Stimulated activated CD8-positive, alpha-beta memory T cell treated with anti-CD3 and anti-CD28 coated beads, Interleukin-7, amount 100 ng/mL, for 1 hour (primary cell): ENCODE measurements around the gene KCNK10.

ENCODE experiments used
- DNase-seq, 2 donors: peaks; one replicate each; pipeline ENCODE4 v3.0.0-alpha.2; 2020; ENCODE audit warnings: low read depth in 2 of 2

The KCNK10 gene

DNA sequence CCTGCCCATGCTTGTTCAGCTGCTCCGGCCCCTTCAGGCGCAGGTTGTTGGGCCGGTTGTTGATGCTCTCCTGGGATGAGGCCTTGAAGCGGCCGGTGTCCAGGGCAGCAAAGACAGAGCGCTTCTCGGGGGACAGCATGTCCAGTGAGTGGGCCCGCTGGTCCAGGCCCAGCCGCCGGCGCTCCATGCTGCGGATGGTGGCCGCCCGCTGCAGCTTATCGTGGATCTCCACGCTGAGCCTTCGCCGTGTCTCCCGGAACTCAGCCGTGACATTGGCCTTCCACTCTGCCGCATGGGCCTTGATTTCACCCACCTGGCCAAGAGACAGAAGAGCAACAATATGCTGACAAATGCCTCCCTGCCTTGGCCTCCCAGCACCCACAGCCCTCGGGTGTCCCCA is 137.2 kb downstream of the KCNK10 start:
- no peak for DNase-seq

DNA sequence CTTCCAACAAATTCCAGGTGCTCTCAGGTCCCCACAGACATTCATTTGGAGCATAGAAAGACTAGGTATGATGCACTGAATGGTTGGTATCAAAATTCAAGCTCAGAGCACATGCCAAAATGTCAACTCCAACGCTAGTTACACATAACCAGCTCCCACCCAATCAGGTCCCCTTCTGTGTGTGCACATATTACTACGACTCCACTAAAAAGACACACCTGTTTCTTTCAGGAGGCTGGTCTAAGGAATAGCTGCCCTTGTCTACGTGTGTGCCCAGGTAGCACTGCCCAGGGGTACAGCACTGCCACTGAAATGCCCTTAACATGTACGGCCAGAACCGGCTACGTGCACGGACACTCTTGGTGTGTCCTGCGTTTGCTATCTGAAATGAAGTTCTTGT is 138.1 kb downstream of the KCNK10 start:
- no peak for DNase-seq

DNA sequence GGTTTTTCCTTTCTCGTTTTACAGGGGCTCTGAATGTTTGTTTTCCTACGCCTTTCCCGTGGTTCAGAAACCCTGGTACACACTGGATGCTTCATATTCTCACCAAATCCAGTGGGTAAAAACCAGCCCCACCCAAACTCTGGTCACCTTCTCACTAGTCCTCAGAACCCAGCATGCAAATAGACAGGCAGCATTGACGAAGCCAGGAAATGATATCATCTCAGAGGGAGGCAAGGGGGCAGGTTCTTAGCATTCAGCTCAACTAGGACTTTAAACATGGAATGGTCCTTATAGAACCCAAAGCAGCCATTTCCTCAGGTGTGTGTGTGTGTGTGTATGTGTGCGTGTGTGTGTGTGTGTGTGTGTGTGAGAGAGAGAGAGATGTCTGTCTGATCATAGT is 142.0 kb downstream of the KCNK10 start:
- DNase-seq = no peak

DNA sequence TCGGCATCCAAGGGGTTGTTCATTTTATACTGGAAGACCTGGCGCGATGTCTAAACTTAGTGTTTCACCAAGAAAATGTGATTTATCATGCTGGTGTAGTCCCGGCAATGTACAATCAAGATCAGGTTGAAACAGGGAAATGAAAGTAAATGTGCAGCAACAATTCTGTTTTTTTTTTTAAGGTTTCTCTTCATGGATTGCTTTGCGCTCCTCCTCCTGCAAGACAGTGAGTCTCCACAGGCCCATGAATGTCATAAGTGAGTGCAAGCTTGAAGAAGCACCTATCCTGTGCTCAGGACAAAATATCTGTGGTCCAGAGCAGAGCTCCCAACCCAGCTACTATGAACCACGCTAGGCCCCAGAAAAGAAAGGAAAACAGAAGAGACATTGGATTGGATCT is 143.4 kb downstream of the KCNK10 start:
- DNase-seq = no peak

DNA sequence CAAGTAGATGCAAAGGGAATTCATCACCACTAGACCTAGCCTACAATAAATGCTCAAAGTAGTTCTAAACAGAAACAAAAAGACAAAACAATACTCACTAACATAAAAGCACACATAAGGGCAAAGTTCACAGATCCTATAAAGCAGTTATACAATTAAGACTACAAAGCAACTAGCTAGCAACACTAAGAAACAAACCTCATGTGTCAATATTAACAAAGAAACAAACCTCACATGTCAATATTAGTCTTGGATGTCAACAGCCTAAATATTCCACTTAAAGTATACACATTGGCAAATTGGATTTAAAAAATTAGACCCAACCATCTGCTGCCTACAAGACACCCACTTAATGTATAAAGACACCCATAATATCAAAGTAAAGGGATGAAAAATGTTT is 152.7 kb downstream of the KCNK10 start:
- no peak for DNase-seq

DNA sequence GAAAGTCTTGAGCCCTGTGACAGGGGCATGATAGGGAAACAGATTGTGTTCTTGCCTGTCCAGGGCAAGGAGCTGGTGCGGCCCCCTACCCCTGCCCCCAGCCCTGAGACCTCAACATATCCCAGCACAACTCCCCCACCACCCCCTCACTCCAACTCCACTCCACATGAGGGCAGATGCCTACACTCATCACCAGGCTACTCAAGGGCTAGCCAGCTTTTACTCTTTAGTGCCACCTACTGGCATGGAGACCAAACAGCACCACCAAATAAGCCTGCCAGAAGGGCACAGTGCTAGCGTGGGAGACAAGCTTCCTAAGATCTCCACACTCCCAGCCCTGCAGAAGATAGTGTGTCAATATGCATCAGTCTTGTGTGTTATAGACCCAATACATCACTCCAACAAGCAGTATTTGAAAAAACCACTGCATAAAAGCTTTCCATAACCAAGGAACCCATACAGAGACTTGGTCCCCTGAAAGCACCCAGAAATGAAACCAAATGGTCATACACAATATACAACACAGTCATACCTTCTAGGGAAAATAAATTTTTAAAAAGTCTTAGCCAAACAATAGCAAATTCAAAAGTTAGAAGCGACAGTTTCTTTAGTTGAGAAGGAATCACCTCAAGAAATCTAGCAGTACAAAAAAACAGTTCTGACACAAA is 154.4 kb downstream of the KCNK10 start:
- peak; percentile 12 to 14 for DNase-seq

DNA sequence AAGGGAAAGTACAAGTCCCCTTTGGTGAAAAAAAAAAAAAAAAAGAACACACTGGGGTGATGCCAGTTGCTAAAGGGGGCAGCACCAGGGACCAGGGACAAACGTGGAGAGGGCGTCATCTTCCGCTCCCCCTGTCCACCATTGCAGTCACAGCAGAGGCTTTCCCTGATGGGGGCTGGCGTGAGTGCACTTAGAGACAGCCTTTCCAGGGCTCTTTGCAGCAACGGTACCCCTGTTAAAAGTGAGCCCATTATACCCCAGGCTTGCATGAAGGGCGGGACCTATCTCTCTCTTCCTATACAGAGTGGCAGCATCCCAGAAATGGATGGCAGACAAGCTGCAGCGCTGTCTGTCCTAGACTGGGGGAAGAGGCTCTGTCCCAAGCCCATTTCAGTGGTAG is 155.0 kb downstream of the KCNK10 start:
- no peak for DNase-seq

DNA sequence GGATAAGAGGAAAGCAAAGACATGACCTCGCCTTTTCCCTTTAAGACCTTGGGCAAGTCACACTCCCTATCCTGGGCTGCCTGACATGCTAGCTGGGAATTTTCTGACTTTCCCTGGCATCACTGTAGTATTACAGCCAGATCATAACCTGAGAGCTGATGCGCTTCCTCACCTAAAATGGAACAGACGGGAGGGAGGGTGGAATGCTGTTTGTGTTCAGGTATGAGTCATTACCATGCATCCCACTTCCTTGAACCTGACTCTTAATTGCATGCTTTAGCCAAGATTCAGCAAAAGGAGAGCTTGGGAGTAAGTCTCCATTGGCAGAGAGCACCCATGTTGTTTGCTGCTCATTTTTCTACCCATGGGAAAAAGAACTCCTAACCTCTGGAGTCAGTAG is 156.5 kb downstream of the KCNK10 start:
- no peak for DNase-seq

DNA sequence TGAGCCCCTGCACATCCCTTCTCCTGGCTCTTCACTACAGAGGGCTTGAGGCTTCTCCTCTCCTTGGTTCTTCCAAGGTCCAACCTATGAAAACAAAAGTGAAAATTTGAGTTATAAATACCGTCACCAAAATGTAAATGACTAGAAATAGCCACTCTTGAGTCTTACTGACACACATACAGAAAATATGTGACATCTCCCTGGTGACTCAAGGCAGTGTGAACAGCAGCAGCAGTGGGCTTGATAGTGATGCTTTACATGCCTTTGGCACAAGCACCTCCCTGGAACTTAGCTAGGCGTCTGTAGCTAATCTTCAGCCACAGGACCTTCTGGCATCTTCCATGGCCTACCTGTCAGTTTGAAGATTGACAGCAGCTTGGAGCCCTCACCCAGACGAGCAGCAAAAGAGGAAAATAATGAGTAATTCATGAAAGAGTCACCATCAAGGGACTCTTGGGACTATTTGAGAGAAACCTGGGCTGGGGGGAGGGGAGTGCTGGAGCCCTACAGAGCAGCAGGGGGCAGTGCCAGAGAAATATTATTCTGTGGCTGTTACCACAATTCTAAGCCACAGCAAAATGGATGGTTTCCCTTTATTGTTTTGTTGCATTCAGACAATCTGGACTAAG is 158.0 kb downstream of the KCNK10 start:
- DNase-seq = no peak

DNA sequence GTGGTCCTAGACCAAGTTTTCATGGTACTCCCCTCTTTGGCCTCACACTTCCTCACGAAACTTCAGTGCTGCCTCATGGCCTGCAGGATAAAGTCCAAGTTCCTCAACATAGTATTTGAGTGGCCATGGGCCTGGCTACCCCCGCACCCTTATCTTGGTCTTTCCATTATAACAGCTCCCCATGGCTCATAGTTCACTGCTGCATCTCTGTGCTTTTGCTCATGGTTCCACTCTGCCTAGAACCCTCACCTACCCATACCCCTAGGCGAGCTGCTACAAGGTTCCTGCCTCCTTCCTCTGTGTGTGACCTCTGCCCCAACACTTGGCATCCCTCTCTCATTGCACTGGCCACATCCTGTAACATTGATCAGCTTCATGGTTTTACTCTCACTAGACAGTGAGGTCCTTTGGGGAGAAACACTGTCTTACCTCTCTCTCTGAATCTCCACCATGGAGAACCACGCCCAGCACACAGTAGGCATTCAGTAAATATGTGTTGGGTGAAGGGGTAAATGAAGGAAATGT is 159.3 kb downstream of the KCNK10 start:
- no peak for DNase-seq

DNA sequence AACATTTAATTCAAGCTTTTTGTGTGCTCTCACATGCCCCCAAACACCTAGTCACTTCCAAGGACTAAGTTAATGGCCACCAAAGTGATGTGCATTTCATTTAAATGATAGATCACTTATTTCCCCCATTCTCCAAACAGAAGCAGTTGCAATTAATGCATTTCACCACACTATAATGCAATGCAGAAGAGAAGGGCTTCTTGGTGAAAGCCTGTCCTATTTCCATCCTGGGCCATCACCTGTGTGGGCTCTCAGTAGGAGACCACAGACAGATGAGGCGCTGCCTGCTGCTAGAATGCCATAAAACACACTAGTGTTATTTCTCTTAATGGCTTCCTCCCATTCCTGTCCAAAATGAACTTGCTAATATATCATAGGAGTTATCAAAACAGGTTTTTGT is 166.9 kb downstream of the KCNK10 start:
- no peak for DNase-seq

DNA sequence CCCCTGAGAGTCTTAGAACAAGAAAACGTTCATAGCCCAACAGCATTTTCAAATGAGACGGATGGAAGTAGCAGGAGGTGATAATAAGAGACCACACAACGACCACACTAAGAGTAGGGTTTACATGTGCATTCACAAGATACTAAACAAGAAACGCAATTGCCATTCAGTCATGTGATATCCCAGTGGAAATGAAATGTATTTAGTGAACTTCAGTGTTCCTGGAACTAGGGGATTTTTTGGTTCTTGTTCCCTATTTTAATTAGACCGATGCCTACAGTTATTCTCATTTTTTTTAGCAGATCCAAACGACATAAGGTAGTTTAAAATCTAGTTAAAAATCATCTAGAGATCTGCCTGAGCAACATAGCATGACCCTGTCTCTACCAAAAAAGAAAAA is 168.1 kb downstream of the KCNK10 start:
- DNase-seq = no peak

DNA sequence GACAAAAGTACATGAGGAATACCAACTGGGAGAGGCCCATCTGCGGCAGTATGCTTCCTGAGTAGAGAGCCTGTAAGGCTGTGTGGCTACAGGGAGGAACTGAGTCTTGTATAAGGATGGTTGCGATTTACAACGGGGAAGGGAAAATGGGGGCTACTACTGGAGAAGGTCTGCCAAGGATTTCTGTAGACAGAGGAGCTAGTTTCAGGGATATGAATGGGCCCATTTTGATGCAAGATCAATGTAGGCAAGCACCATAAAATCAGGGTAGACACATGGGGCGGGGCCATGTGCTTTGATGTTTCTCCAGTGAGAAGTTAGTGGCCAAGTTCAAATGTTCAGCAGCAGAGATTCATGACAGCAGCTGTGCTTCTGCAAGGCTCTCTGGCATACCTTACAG is 168.7 kb downstream of the KCNK10 start:
- no peak for DNase-seq

DNA sequence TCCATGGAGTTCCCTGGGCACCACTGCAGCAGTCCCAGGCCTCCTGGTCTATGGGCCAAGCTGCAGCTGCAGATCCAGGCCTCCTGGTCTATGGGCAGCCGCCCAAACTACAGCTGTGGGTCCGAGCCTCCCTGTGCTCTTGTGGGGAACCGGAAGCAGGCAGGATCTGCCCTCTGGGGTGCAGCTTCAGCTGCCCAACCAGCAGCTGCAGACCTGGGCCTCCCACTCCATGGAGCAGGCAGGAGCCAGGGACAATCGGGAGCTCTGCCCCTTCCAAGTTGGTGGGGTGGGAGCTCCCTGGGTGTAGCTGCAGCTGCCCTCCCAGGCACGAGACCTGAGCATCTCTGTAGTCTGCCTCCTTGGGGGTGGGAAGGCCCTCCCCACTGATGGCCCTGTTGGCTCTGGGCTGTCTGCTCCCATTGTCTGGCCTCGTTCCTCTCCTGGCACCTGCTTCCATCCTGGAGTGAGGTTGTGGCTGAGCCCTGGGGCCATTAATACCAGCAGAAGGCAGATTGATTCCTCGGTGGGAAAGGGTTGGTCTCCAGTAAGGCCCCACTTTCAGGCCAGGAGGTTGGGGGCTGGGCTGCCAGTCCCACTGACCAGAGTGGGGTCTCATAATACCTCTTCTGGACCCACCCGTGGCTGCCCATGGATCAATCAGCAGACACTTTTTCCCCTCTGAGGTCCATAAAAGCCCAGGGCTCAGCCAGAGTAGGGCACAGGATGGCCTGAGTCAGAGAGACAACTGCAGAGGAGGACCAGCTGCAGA is 176.0 kb downstream of the KCNK10 start:
- DNase-seq = no peak

DNA sequence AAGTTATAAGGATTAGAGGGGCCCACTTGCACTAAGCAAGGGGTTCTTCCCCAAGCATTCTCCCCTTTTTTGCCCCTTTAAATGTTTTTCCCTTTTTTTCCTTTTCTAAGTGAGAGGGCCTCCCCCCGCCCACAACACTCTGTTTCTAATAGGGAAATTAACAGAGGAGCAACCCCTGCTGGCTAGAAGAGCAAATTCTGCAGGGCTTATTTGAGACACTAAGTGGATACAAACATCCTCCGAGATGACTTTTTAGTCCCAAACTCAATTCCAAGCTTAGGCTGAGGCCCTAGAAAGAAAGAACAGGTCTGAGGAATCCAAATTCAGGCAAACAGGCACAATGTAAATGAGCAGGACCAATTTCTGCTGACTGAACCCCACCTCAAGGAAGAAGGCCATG is 179.3 kb downstream of the KCNK10 start:
- DNase-seq = no peak

DNA sequence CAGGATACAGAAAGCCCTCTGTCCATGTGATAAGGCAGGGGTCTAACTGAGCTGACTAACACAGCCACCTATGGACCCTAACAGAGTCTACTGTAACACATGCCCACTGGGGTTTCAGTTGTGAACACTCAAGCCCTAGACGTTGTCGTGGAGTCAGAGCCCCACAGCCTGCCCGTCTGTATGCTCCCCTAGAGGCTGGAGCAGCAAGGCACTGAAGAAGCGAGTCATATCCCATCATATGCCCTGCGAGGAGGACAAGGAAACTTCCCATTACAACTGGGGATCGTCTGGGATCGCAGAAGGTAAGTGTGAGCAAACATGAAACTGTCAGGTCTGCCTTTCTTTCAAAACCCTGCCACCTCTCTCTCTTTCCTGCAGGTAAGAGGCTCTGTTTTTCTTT is 180.1 kb downstream of the KCNK10 start:
- DNase-seq = no peak

DNA sequence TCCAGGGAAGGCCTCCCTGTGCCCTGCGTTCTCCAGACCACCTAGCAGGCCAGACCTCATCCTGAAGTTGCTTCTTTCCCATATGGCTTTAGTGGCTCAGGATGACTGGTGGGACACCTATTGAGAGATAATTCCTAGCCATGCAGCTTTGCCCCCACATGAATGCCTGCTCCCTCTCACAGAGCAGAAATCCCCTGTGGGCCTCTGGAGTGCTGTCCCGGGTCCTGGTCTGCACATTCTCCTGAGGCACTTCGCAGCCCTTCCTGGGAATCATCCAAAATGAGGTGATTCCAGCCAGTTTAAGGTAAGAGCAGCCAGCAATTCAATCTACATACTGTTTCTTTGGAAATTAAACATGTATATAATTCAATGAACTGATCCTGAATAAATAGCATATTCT is 182.2 kb downstream of the KCNK10 start:
- no peak for DNase-seq

DNA sequence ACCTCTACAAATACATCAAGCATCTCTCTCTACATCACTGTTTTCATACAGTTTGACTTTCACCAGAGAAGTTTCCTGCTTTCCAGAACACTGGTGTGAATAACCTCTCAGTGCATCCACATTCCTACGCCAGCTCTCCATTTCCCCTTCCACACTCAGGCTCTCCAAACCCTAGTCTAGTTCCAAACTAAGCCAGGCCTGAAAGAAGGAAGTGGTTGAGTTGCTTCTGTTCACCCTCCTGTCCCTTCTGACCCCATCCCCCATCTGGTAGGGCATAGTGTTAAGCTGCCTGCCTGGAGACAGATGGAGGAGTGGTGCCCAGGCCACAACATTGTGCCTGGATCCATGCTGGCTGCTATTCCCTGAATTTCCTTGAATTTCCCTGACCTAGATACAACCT is 185.7 kb downstream of the KCNK10 start:
- DNase-seq = no peak
